GM19043 (cell line): ENCODE data around the gene TMEM30B.
"Not testable (repeated sequence)": the region's sequence is repeated elsewhere in the genome, so short reads cannot be mapped to it uniquely, and the experiment has no call there.

Experiments
- ATAC-seq: cut with Tn5 transposase; IDR thresholded peaks from one replicate; pipeline ENCODE4 v1.9.1; 2021; ENCODE audit warnings: low read depth; ENCODE audit not compliant: unreplicated experiment

Gene TMEM30B

DNA sequence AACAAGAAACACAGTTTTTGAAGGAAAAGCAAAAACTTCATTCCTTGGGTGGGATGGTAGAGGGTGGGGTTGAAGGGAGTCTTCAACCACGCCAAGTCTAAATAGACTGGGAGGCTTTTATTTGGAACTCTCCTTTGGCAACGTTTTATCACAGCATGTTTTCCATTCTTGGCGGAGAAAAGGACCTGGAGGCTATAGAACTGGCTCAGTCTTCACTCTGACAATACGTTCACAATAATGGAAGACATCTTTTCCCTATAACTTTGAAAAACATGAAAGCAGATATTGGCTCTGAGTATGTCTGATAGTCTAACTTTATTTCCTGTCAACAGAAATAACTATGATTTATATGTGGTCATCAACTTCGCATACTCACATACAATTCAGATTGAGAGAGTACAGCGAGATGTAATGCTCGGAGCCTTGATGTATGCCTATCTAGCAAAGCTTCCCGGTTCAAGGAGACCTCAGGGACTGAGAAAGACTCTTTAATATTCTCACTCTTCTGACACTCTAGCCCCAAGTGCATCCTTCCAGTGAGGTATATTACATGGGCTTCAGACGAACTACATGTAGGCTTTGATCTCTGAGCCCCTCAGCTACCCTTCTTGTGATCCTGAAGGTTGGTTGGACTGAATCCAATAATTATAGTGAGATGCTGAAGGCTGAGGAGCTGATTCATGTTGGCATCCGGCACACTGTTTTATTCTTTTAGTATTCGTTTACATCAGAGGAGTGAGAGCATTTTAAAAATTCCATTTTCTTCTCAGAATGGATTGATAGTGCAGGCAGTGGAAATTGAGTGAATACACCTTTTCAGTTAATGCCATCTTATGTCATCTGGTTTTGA is 14.0 kb downstream of the TMEM30B start:
- ATAC-seq, result no peak

DNA sequence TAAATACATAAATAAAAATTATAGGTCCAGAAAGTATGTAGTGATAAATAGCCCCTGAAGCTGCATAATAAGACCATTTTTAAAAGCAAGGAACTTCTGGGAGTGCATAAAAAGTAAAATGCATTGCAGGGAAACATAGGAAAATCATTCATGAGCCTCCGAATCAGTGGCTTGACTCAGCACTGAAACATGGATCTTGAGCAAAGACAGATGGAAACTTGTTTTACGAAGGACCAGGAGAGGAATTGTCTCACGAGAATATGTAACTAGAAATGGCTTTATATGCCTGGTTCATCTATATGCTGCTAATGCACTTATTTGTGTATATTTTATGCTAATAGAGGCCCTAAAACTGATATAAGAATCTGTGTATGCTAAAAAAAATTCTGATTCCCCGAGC is 14.7 kb downstream of the TMEM30B start:
- no peak for ATAC-seq

DNA sequence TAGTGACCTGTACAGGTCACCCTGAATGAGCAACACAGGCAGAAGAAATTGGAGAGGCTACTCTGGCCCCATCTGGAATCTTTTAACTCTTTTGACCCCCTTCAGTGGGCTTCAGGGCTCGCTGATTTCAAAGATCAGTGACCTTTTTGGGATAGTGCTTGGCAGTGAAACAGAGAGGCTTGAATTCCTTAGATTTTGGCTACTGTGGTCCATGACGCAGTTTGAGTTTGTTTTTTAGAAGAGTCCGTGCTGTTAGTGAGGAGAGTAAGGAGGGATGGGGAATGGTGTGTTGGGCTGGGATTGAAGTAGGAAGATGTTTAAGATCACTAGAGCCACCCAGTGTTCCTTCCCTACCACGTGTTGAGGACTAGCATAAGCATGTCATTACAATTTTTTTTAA is 16.5 kb downstream of the TMEM30B start:
- ATAC-seq, result no peak

DNA sequence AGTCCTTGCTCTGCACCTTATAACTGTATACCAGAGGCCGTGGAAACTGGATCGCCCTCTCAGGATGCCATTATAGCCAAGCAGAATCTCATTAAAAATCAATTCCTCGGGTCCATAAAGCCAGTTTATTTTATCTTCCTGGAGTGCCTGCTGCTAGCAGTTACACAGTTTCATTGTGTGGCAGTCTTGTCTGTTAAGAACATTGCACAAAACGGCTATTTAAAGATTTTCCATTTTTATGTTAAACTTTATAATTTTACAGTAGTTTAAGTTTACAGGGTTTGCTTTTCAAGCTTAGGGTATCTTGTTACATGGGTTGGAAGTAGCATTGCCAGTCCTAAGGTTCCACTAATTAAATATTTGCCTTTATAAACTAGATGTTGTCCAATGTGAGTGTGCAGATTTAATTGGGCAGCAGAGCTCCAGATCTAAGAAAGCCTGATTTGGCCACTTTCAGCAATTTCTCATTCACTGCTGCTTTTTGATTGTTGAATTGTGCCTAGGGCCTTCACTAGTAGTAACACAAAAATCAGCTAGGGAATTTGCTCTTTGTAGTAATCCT is 17.0 kb downstream of the TMEM30B start:
- no peak for ATAC-seq

DNA sequence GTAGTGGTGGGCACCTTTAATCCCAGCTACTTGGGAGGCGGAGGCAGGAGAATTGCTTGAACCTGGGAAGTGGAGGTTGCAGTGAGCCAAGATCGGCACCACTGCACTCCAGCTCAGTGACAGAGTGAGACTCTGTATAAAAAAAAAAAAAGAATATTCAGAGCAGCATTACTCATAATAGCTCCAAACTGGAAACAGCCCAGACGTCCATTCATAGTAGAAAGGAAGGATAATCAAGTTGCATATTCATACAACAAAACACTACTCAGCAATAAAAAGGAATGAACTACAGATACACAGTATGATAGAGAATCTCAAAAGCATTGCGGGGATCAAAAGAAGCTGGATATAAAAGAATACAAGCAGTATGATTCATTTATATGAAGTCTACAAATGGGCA is 19.1 kb downstream of the TMEM30B start:
- no peak for ATAC-seq

DNA sequence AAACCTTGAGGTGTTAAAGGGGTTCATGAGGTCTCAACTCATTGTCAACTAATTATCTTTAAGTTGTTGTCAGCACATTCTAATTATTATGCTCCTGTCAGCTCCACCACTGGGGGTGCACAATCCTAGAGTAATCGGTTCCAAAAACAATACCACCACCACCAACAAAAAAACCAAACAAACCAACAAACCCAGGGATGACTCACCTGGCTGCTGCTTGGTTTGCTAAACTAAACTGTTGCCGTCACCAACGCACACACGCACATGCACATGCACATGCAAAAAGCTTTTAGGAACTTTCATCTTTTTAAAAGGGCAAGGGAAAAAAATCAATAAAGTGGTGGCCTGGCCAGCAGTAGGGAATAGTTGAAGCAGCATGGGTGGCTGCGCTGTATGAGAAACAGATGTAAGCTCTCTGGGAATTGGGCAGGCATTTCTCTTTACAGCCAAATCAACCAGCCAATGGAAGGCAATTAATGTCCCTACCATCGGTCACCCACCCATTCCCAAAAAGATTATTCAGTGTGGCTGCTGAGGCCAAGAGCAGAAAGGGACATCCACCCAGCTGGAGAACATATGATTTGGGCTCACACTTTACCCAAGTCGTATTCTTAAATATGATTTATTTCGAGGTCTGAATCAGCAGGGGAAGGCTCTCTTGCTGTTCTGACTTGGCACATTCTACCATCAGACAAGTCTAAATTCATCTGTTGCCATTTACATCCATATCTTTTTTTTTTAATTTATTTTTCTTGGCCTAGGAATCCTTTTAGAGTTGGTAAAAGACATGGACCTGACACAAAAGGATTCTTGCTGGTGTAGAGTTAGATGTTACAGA is 20.0 kb downstream of the TMEM30B start:
- ATAC-seq, result no peak

DNA sequence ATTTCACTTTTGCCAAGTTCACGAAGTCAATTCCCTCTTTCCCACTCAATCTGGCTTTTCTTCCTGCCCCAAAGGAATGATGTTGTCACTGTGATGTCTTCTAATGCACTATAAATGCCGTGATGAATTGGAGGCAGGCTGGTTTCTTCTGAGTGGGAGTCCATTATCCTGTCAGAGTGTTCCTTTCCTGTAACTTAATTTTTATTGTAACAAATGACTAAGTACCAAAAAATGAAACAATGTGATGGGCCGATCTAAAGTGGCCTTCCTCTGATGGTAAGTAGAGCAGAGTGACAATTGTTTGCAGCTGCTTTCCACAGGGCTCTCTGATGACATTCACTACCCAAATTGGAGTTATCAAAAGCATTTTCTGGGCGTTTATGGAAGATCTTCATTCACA is 22.2 kb downstream of the TMEM30B start:
- no peak for ATAC-seq

DNA sequence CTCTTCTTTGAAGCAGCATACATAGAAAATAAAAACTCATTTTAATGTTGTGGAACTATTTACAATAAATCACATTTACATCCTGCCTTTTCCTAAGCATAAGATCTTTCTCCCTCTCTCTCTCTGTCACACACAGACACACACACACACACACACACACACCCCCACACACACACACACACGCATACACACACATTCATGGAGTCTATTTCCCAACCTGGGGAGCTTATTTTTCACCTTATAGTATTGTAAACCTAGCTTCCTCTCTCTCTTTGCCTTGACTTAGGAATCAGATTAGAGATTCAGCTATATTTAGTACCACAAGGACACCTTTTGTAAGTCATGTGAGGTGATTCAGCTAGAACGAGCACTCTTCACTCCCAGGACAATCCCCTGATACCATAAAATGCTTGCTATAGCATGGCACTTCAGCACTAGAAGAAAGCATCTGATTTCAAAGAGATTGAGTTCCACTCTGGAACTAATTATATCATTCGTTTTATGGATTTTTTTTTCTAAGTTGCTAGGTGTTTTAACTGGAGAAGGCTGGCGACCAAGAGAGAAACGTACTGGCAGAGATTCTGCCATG is 23.6 kb downstream of the TMEM30B start:
- ATAC-seq, result no peak

DNA sequence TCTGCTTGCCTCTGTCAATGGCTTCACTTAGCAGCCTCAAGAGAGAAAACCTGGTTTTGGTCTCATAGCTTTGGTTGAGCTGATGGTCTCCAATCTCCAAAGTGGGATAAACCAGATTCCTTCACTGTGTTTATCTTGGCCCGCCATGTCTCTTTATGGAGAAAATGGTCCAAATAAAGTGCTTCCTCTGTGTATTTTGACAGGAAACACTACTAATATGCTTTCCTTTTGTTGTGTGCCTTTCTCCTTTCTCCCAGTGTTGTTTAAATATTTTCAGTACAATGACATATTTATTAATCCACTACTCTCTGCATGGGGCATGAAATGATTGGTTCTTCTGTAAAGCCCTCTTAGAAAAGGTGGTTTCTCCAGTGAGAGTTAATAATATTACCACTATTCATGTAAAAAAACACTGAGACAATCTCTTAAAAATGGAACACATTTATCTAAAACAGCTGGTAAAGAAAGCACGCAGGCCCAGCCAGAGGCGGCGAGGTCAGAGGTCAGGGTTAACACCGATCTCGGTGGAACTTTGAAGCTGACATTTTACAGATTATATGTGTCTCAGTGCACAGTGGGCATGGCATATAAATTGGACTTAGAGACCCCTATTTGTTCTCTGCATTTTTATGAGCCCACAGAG is 24.2 kb downstream of the TMEM30B start:
- no peak for ATAC-seq

DNA sequence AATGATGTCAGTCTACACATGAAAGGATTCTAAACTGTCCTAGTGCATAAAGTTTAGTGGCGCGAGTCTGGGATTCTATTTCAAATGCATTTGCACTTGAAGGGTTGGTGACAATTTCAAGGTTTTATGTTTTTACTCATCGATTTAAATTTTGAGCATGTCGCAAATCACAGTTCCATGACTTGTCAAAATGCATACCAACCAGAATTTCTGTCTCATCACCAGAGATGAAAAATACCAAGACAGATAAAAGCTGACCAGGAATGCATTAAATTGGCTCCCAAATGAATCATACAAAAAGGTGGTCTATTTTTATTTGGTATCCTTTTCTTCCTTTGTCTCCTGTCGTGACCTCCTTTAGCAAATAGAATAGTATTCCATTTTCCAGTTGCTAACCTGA is 25.2 kb downstream of the TMEM30B start:
- no peak for ATAC-seq

DNA sequence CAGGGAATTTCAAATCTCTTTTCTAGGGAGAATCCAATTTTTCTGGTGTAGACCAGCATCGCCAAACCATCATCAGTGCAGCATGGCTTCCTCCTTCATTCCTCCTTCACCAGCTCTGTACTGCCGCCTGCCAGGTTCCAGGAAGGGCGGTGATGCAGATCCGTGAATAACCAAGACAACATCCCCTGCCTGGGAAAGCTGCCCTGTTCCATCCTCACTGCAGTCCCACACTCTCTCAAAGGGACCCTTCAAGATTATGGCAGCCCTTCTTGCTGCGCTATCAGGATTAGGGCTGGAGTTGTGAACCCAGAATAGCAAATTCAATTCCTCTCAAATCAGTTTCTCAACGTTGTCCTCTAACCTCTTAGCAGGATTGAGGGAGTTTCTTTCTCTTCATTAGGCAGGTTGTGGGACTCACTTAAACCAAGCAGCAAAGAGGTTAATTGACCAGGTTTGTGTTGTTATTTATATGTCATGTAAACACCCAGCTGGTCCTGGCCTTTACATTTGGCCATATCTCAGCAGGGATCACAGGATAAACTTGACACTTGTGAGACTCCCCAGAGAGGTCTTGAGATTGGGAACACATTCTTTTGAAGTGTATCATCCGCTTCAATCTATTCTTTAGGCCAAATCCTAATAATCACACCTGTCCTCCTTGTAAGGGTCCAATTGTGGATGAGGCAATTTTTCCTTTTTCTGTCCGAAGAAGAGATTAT is 26.2 kb downstream of the TMEM30B start:
- no peak for ATAC-seq

DNA sequence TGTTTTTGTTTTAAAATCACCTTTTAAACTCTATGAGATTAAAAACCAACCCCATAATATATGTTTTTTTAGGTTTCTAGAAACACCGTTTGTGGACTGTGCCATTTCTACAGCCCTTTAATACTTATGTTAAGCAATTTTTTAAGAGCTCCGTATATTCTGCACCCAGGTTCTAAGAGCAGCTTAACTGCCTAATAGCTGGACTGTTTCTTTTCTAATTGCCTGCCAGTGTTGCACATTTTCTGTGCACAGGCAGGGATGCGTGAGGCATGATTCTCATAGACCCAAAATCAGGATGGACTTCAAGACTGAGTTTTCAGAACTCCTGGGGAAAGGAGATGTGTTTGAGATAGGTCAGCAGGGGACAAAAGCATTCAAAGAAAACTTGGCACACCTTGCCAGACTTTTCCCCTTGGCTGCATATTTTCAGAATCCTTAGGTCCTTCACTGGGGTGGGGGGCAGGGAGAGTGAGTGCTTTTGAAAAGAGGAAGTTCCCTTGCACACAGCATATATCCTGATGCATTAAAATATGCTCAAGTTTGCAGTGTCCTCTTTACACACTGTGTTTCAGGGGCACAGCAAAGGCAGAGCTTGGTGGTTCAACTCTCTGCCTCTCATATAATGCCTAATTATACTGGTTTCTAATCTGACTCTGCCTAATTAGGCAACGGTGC is 27.9 kb downstream of the TMEM30B start:
- no peak for ATAC-seq

DNA sequence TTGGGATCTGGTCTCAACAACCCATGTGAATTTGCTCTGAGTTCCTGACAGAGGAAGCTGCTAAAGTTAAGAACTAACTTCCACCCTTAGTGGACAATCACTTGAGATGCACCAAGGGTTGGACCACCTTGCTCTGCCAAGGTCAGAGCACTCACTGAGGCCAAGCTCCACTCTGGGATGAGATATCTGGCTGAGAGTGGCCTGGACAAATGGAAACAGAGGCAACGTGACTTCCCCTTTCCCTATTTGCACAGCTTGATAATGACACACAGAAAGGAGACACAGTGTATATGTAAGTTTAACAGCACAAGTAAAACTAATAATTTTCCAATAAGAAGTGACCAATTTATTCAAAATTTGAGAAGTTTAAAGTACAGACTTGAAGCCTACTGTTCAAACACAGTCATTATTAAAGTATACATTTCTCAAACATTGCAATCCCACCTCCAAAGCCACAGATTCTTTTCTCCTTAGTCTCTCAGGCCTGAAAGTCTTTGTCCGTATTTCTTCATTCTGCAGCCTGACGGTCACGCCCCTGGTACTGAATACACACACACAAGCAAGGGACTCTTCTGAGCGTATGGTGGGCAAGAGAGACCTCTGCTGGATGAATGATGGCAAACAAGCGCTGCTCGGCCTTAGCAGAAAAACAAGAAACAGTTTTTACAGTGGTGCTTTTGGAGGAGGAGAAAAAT is 28.6 kb downstream of the TMEM30B start:
- ATAC-seq, result peak; percentile 95

DNA sequence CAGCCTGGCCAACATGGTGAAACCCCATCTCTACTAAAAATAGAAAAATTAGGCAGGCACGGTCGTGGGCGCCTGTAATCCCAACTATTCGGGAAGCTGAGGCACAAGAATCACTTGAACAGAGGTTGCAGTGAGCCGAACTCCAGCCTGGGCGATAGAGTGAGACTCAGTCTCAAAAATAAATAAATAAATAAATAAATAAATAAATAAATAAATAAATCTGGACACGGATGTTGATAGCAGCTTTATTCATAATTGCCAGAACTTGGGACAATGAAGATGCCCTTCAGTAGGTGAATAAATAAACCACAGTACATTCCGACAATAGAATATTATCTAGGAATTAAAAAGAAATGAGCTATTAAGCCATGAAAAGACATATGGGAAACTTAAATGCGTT is 31.1 kb downstream of the TMEM30B start:
- no peak for ATAC-seq

DNA sequence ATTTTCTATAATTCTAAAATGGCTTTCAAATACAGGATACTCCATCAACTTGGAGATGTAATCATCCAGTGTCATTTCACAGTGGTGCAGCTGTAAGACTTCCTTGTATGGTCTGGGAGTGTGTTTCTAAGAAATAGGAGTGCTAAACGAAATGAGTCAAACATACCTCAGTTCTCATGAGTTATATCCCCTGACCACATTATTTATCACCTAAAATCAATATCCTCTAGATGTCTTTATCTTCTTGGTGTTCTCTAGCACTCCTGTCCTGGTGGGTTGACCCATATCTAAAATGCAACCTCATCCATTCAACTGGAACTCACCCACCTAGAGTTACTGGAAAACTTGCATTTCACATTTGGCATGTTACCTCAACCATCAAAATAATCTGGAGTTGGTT is 33.2 kb downstream of the TMEM30B start:
- no peak for ATAC-seq

DNA sequence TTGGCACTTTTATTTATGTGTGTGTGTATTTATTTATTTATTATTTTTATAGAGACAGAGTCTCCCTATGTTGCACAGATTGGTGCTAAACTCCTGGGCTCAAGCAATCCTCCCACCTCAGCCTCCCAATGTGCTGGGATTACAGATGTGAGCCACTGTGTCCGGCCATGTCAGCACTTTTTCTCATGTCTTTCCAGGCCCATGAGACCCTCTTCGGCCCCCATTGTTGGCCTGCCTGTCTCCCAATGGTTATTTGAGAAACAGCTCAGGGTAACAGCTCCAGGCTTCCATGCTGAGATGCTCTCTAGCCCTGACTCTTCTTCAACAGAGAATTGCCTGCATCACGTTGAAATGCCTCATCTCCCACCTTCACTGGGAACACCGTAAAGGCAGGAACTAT is 34.4 kb downstream of the TMEM30B start:
- ATAC-seq, result no peak

DNA sequence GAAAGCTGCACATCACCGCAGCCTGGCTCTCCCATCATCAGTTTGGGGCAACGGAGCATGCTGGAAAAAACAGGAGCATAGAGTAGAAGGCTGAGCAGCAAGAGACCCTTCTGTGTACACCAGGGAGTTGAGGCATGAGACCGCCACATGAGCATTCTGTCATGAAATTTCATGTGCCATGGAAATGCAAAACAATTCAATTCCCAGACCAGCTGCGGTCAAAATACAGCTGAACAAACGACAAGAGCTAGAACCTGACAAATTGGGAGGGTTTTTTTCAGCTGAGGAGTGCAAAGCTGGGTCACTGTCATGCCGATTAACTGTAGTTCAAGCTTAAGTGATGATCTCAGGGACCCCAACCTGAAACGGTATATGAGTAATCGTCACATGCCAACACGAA is 37.1 kb downstream of the TMEM30B start:
- ATAC-seq, result no peak

DNA sequence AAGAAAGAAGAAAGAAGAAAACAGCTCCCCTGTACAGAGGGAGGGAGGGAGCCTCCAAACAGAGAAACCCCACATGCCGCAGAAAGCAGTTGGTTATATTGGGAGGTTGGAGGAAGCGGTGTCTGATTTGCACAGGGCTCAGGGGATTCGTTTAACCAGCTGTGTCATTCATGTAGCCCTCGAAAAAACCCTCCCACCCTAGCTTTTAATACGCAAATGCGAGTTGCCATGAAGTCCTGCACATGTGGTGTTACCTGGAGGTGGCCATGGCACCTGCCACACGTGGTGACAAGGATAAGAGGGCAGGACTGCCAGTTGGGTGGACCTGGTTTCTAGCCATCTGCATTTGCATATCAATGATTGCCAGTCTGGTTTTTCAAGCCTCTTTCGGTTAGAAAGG is 40.9 kb downstream of the TMEM30B start:
- ATAC-seq, result no peak

DNA sequence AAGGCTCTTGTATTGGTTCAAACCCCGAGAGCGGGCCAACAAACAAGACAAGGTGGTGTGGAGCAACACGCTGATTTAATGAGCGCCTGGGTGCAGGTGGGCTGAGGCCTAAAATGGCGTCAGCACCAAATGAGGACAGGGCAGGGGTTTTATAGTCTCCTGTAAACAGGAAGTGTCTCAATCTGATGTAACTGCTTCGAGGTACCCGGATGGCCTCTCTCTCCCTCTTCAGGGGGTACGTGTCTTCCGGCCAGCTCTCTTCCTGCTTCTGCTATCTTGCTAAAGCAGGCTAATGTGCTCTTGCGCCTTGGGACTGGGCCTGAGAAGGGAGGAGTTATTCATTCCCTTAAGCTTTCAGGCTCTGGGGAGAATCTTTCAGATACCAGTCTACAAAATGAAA is 41.9 kb downstream of the TMEM30B start:
- not testable (repeated sequence) for ATAC-seq
